Activated T-helper 1 cell treated with anti-CD3 and anti-CD28 coated beads, Interleukin-12 subunit alpha, Interleukin-12 subunit beta, Interleukin-2, Interleukin-4 antibody, amounts not matched to agents 30 ng/mL and 10 ng/mL and 1 ng/mL, durations not matched to agents 14 hours and 24 hours and 36 hours (primary cell): Measurements from ENCODE around the gene PSMB11. TPM values are rescaled to one million over a fixed set of nuclear protein-coding genes. Genes with fewer than 3 reads are reported as not detected.
A peak's percentile ranks its signal among the peaks of the same experiment; 100 is the strongest.

ENCODE experiments used
- DNase-seq: peaks from one replicate; pipeline ENCODE4 v3.0.0; 2021; ENCODE audit warnings: low spot score
- H3K27ac Mint-ChIP-seq: one replicate; pipeline ENCODE4 v1.8.0; 2021; ENCODE audit warnings: mild to moderate bottlenecking, mixed read lengths
- H3K27me3 Mint-ChIP-seq: one replicate; pipeline ENCODE4 v1.8.0; 2022; ENCODE audit warnings: mild to moderate bottlenecking, moderate library complexity, mixed read lengths; ENCODE audit not compliant: insufficient read depth
- H3K36me3 Mint-ChIP-seq: one replicate; pipeline ENCODE4 v1.8.0; 2021; ENCODE audit warnings: low read depth, mixed read lengths
- H3K4me1 Mint-ChIP-seq: one replicate; pipeline ENCODE4 v1.8.0; 2021; ENCODE audit warnings: low read depth, mixed read lengths
- H3K4me3 Mint-ChIP-seq: one replicate; pipeline ENCODE4 v1.8.0; 2021; ENCODE audit warnings: mild to moderate bottlenecking, moderate library complexity, mixed read lengths
- H3K9me3 Mint-ChIP-seq: one replicate; pipeline ENCODE4 v1.8.0; 2021; ENCODE audit warnings: mixed read lengths
- intact Hi-C: fragments of 100-400 bp; cut with micrococcal nuclease; formaldehyde crosslinking; loops from one replicate; pipeline ENCODE4 v1.15.1; 2024
- total RNA-seq: library from RNA; stranded (reverse); gene quantifications from 2 replicates; pipeline ENCODE4 v1.2.3, GENCODE V29; 2022

The PSMB11 gene
- total RNA-seq, 1 donor from 2014 or later, result not detected

GRCh38 chr14:23053426-23053825 lies 11.4 kb downstream of the PSMB11 start:
- no peak for DNase-seq
- Mint-ChIP-seq H3K27me3 (peaks cover 8% of the 10 kb centered on the region), H3K36me3 (peaks cover 4% of the 10 kb centered on the region), H3K4me3 (no peak overlapping the region), H3K27ac (no peak overlapping the region), H3K9me3 (no peaks in the 10 kb centered on the region), H3K4me1 (peaks cover 21% of the 10 kb centered on the region)
- intact Hi-C loops, result no loop called here

GRCh38 chr14:23054000-23054811 lies 12.2 kb downstream of the PSMB11 start:
- H3K36me3 Mint-ChIP-seq, result peaks cover 9% of the 10 kb centered on the region
- DNase-seq, result no peak
- H3K27me3 Mint-ChIP-seq, result peaks cover 8% of the 10 kb centered on the region
- no peak overlapping the region for H3K4me3 Mint-ChIP-seq
- intact Hi-C loops, result no loop called here
- H3K9me3 Mint-ChIP-seq, result no peaks in the 10 kb centered on the region
- peaks cover 21% of the 10 kb centered on the region for H3K4me1 Mint-ChIP-seq
- H3K27ac Mint-ChIP-seq, result no peak overlapping the region

- H3K9me3 Mint-ChIP-seq, result no peaks in the 10 kb centered on the region
- intact Hi-C loops, result loop anchor here (5.0 kb wide), 1 partner anchor 483 kb away; no protein-coding TSS in a partner anchor
- peaks cover 8% of the 10 kb centered on the region for H3K27me3 Mint-ChIP-seq
- peaks cover 21% of the 10 kb centered on the region for H3K4me1 Mint-ChIP-seq
- no peak for DNase-seq
- H3K36me3 Mint-ChIP-seq, result peaks cover 12% of the 10 kb centered on the region
- no peak overlapping the region for H3K27ac Mint-ChIP-seq
- H3K4me3 Mint-ChIP-seq, result no peak overlapping the region
Observed at GRCh38 chr14:23055147-23055550, 13.1 kb downstream of the PSMB11 start.

- Mint-ChIP-seq H3K36me3 (peaks cover 12% of the 10 kb centered on the region), H3K9me3 (no peaks in the 10 kb centered on the region), H3K4me3 (peak overlapping the region; percentile 83), H3K4me1 (peaks cover 21% of the 10 kb centered on the region), H3K27me3 (peaks cover 8% of the 10 kb centered on the region), H3K27ac (peak overlapping the region; percentile 64)
- intact Hi-C loops, result loop anchor here (1.0 to 5.0 kb wide), 2 partner anchors 21 to 483 kb away; partner anchors contain the start of gene PSMB5
- no peak for DNase-seq
Observed at GRCh38 chr14:23055621-23056144, 13.7 kb downstream of the PSMB11 start.

- Mint-ChIP-seq H3K36me3 (peaks cover 17% of the 10 kb centered on the region), H3K27ac (peak overlapping the region; percentile 64), H3K27me3 (peaks cover 8% of the 10 kb centered on the region), H3K4me1 (peaks cover 21% of the 10 kb centered on the region), H3K9me3 (no peaks in the 10 kb centered on the region), H3K4me3 (peak overlapping the region; percentile 83)
- DNase-seq, result peak; percentile 60
- intact Hi-C loops, result loop anchor here (1.0 to 5.0 kb wide), 2 partner anchors 22 to 484 kb away; partner anchors contain the start of gene PSMB5
Observed at GRCh38 chr14:23056145-23056955, 14.3 kb downstream of the PSMB11 start.

- H3K36me3 Mint-ChIP-seq, result peaks cover 19% of the 10 kb centered on the region
- H3K27me3 Mint-ChIP-seq, result peaks cover 8% of the 10 kb centered on the region
- H3K4me1 Mint-ChIP-seq, result peaks cover 21% of the 10 kb centered on the region
- peak; percentile 73 for DNase-seq
- H3K4me3 Mint-ChIP-seq, result peak within 1 kb of the TSS; percentile 86
- no peaks in the 10 kb centered on the region for H3K9me3 Mint-ChIP-seq
- intact Hi-C loops, result loop anchor here (1.0 to 5.0 kb wide), 3 partner anchors 23 to 485 kb away; partner anchors contain the start of gene PSMB5
- peak within 1 kb of the TSS; percentile 64 for H3K27ac Mint-ChIP-seq
Observed at GRCh38 chr14:23056956-23057756, 15.1 kb downstream of the PSMB11 start, which contains the start of gene CDH24. Gene CDH24 (minus strand): TSS chr14:23057520. CDS start chr14:23055733, 1,787 bp downstream.

- DNase-seq, result peak; percentile 75
- H3K27me3 Mint-ChIP-seq, result peaks cover 8% of the 10 kb centered on the region
- H3K36me3 Mint-ChIP-seq, result peaks cover 28% of the 10 kb centered on the region
- H3K27ac Mint-ChIP-seq, result no peak overlapping the region
- intact Hi-C loops, result loop anchor here (1.0 to 5.0 kb wide), 8 partner anchors 13 to 486 kb away; no protein-coding TSS in a partner anchor
- peak overlapping the region; percentile 86 for H3K4me3 Mint-ChIP-seq
- peaks cover 21% of the 10 kb centered on the region for H3K4me1 Mint-ChIP-seq
- H3K9me3 Mint-ChIP-seq, result no peaks in the 10 kb centered on the region
Observed at GRCh38 chr14:23057757-23058653, 16.0 kb downstream of the PSMB11 start.

GRCh38 chr14:23058654-23059504 lies 16.9 kb downstream of the PSMB11 start:
- intact Hi-C loops, result loop anchor here (1.0 to 5.0 kb wide), 7 partner anchors 12 to 487 kb away; no protein-coding TSS in a partner anchor
- peaks cover 8% of the 10 kb centered on the region for H3K27me3 Mint-ChIP-seq
- H3K27ac Mint-ChIP-seq, result peak overlapping the region; percentile 47
- no peak overlapping the region for H3K4me3 Mint-ChIP-seq
- peaks cover 21% of the 10 kb centered on the region for H3K4me1 Mint-ChIP-seq
- no peak for DNase-seq
- H3K9me3 Mint-ChIP-seq, result no peaks in the 10 kb centered on the region
- peaks cover 36% of the 10 kb centered on the region for H3K36me3 Mint-ChIP-seq

- Mint-ChIP-seq H3K4me3 (no peak overlapping the region), H3K4me1 (peaks cover 23% of the 10 kb centered on the region), H3K9me3 (no peaks in the 10 kb centered on the region), H3K27me3 (peaks cover 8% of the 10 kb centered on the region), H3K36me3 (peaks cover 45% of the 10 kb centered on the region), H3K27ac (no peak overlapping the region)
- no peak for DNase-seq
- intact Hi-C loops, result no loop called here
Observed at GRCh38 chr14:23060536-23061260, 18.7 kb downstream of the PSMB11 start.

- H3K9me3 Mint-ChIP-seq, result no peaks in the 10 kb centered on the region
- H3K27me3 Mint-ChIP-seq, result peaks cover under 1% of the 10 kb centered on the region
- H3K4me1 Mint-ChIP-seq, result peaks cover 14% of the 10 kb centered on the region
- H3K27ac Mint-ChIP-seq, result no peak overlapping the region
- no peak overlapping the region for H3K4me3 Mint-ChIP-seq
- DNase-seq, result no peak
- intact Hi-C loops, result no loop called here
- H3K36me3 Mint-ChIP-seq, result peaks cover 55% of the 10 kb centered on the region
Observed at GRCh38 chr14:23062002-23062401, 20.0 kb downstream of the PSMB11 start.
